ENCODE data around the gene IRX4. TPM values are rescaled to one million over a fixed set of nuclear protein-coding genes. Genes with fewer than 3 reads are reported as not detected.

Gene IRX4
- total and polyA plus RNA-seq, 2 of the 4 experiments (the other 2 are of a cell fraction): not detected

DNA sequence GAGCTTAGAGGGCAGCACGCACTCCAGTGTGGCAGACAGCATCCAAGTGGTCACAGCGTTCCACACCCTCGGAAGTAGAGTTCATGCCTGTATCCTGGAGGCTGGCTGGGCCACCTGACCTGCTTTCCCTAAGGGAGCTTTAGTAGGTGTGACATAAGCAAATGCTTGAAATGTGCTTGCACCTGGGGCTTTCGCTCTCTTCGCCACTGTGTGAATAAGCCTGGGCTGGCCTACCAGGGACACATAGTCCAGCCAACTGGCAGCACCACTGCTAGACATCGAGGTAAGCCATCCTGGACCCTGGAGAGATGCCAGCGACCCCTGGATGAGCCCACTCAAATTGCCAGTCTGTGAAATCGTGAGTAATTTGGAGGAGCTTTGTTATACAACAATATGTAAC lies 24.9 kb upstream of the IRX4 start:
- Histone ChIP-seq H2BK15ac (ENCODE audit: low read depth, low read length) (no peak overlapping the region), H3K4me1 (ENCODE audit: control insufficient read depth, insufficient read depth, low read length) (no peaks in the 10 kb centered on the region), H3K23ac (ENCODE audit: low read depth, low read length) (no peak overlapping the region), H3K4me3 (ENCODE audit: insufficient read depth, low read depth, low read length) (no peak overlapping the region), H2BK120ac (ENCODE audit: low read depth, low read length) (no peak overlapping the region), H3K9ac (ENCODE audit: low read depth, low read length) (no peak overlapping the region), H3K9me3 (ENCODE audit: control insufficient read depth, insufficient read depth, low read length) (no peaks in the 10 kb centered on the region), H3K56ac (ENCODE audit: extremely low read depth, insufficient read depth, low read length) (no peak overlapping the region), H2AFZ (replicated peaks; ENCODE audit: low read length, poor library complexity) (no peak overlapping the region), H2BK5ac (ENCODE audit: low read depth, low read length, poor library complexity, severe bottlenecking) (no peak overlapping the region), H4K91ac (ENCODE audit: insufficient read depth, low read depth, low read length) (no peak overlapping the region), H3K4me2 (ENCODE audit: low read depth, low read length) (no peak overlapping the region), H4K8ac (ENCODE audit: low read depth in 2 of 2, low read length in 2 of 2) (no peak overlapping the region), H3K4ac (ENCODE audit: low read depth, low read length) (no peak overlapping the region), H3K36me3 (ENCODE audit: control insufficient read depth, insufficient read depth, low read length) (no peaks in the 10 kb centered on the region), H3K9me1 (ENCODE audit: insufficient read depth, low read length) (no peaks in the 10 kb centered on the region), H4K5ac (ENCODE audit: low read depth, low read length) (no peak overlapping the region), H2AK9ac (replicated peaks; ENCODE audit: low read depth, low read length, poor library complexity) (no peak overlapping the region), H2BK20ac (ENCODE audit: low read depth, low read length) (no peak overlapping the region), H3K79me1 (ENCODE audit: low read depth in 1 of 2, low read length in 2 of 2) (no peaks in the 10 kb centered on the region), H3K27me3 (ENCODE audit: control insufficient read depth, insufficient read depth, low read length) (no peaks in the 10 kb centered on the region), H3K18ac (ENCODE audit: low read depth, low read length) (no peak overlapping the region), H3K14ac (replicated peaks; ENCODE audit: low read depth, low read length) (no peak overlapping the region), H3K27ac (ENCODE audit: insufficient read depth, low read length) (no peak overlapping the region), H4K20me1 (ENCODE audit: insufficient read depth, low read length) (no peaks in the 10 kb centered on the region), H2AK5ac (ENCODE audit: low read depth, low read length) (no peak overlapping the region)
- no peak for ATAC-seq (ENCODE audit: low read depth)
- BruUV-seq (replicated peaks): no TSS peak
- dilution Hi-C loops (cut with HindIII; ENCODE audit: low sequenced_read_pairs, unreplicated experiment): no loop called here
- CTCF ChIA-PET: no interaction called here
- 100% methylated on average over 1 of the region's 8 CpGs; no CpG with 5 or more reads in 1 of the 2 experiments for WGBS, 2 experiments (ENCODE audit: extremely low coverage in 2 of 2, insufficient read length in 1 of 2)
- DNase-seq: no peak
- POLR2A ChIA-PET (ENCODE audit: unreplicated experiment): no interaction called here
- in situ Hi-C loops (cut with MboI; ENCODE audit: low sequenced_read_pairs): no loop called here
- intact Hi-C loops (cut with micrococcal nuclease): no loop called here
- TF ChIP-seq FOS (IDR thresholded peaks at IDR 0.05; ENCODE audit: low read depth, low read length): no peak
- no peak for TF ChIP-seq RAD21 (IDR thresholded peaks at IDR 0.05; ENCODE audit: low read length)
- TF ChIP-seq, protein P1, sequence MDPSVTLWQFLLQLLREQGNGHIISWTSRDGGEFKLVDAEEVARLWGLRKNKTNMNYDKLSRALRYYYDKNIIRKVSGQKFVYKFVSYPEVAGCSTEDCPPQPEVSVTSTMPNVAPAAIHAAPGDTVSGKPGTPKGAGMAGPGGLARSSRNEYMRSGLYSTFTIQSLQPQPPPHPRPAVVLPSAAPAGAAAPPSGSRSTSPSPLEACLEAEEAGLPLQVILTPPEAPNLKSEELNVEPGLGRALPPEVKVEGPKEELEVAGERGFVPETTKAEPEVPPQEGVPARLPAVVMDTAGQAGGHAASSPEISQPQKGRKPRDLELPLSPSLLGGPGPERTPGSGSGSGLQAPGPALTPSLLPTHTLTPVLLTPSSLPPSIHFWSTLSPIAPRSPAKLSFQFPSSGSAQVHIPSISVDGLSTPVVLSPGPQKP (IDR thresholded peaks at IDR 0.05; ENCODE audit: borderline replicate concordance, low read depth, low read length): no peak
- no peak for TF ChIP-seq RCOR1 (IDR thresholded peaks at IDR 0.05; ENCODE audit: insufficient replicate concordance, low read length)
- TF ChIP-seq, protein P2, sequence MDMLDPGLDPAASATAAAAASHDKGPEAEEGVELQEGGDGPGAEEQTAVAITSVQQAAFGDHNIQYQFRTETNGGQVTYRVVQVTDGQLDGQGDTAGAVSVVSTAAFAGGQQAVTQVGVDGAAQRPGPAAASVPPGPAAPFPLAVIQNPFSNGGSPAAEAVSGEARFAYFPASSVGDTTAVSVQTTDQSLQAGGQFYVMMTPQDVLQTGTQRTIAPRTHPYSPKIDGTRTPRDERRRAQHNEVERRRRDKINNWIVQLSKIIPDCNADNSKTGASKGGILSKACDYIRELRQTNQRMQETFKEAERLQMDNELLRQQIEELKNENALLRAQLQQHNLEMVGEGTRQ (IDR thresholded peaks at IDR 0.05; ENCODE audit: low read depth, low read length): no peak
- TF ChIP-seq, protein P3, sequence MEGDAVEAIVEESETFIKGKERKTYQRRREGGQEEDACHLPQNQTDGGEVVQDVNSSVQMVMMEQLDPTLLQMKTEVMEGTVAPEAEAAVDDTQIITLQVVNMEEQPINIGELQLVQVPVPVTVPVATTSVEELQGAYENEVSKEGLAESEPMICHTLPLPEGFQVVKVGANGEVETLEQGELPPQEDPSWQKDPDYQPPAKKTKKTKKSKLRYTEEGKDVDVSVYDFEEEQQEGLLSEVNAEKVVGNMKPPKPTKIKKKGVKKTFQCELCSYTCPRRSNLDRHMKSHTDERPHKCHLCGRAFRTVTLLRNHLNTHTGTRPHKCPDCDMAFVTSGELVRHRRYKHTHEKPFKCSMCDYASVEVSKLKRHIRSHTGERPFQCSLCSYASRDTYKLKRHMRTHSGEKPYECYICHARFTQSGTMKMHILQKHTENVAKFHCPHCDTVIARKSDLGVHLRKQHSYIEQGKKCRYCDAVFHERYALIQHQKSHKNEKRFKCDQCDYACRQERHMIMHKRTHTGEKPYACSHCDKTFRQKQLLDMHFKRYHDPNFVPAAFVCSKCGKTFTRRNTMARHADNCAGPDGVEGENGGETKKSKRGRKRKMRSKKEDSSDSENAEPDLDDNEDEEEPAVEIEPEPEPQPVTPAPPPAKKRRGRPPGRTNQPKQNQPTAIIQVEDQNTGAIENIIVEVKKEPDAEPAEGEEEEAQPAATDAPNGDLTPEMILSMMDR (conservative IDR thresholded peaks at IDR 0.05; ENCODE audit: low read depth, low read length): no peak
- TF ChIP-seq NFE2L2 (IDR thresholded peaks at IDR 0.05; ENCODE audit: low read depth, low read length): no peak
- TF ChIP-seq SMC3 (IDR thresholded peaks at IDR 0.05; ENCODE audit: low read depth, low read length): no peak
- TF ChIP-seq CEBPB (IDR thresholded peaks at IDR 0.05; ENCODE audit: low read depth, low read length): no peak
- no peak for TF ChIP-seq MXI1 (IDR thresholded peaks at IDR 0.05; ENCODE audit: borderline replicate concordance, low read depth, low read length)
- TF ChIP-seq BHLHE40 (IDR thresholded peaks at IDR 0.05; ENCODE audit: low read depth, low read length): no peak
